GM18519 (cell line): ENCODE measurements around the gene ADH1C.

Source experiments
- ATAC-seq: cut with Tn5 transposase; IDR thresholded peaks from one replicate; pipeline ENCODE4 v1.9.1; 2021; ENCODE audit warnings: mild to moderate bottlenecking, moderate library complexity; ENCODE audit not compliant: unreplicated experiment, low FRiP score

The ADH1C gene

GRCh38 chr4:99305638-99306400 is 46.7 kb downstream of the ADH1C start:
- ATAC-seq, result no peak

- ATAC-seq, result no peak
Measured at GRCh38 chr4:99301376-99302164, 51.0 kb downstream of the ADH1C start.

GRCh38 chr4:99300934-99301333 is 51.6 kb downstream of the ADH1C start:
- no peak for ATAC-seq

- no peak for ATAC-seq
Measured at GRCh38 chr4:99293357-99293756, 59.2 kb downstream of the ADH1C start.

GRCh38 chr4:99290848-99291786 is 61.4 kb downstream of the ADH1C start, which contains the start of gene ADH1A:
Gene ADH1A (minus strand): TSS chr4:99290985. CDS start chr4:99290914, 71 bp downstream.
- ATAC-seq, result no peak
